HG03565 (cell line): ENCODE results near the gene MX1.

Source experiments
- ATAC-seq: cut with Tn5 transposase; IDR thresholded peaks from one replicate; pipeline ENCODE4 v1.9.1; 2021; ENCODE audit warnings: mild to moderate bottlenecking, moderate library complexity; ENCODE audit not compliant: unreplicated experiment

Gene MX1

DNA sequence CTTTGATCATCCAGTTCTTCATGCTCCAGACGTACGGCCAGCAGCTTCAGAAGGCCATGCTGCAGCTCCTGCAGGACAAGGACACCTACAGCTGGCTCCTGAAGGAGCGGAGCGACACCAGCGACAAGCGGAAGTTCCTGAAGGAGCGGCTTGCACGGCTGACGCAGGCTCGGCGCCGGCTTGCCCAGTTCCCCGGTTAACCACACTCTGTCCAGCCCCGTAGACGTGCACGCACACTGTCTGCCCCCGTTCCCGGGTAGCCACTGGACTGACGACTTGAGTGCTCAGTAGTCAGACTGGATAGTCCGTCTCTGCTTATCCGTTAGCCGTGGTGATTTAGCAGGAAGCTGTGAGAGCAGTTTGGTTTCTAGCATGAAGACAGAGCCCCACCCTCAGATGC lies 32.5 kb downstream of the MX1 start:
- ATAC-seq: no peak

- no peak for ATAC-seq
These were observed 34.0 kb downstream of the MX1 start for GRCh38 chr21:41459884-41460534.

DNA sequence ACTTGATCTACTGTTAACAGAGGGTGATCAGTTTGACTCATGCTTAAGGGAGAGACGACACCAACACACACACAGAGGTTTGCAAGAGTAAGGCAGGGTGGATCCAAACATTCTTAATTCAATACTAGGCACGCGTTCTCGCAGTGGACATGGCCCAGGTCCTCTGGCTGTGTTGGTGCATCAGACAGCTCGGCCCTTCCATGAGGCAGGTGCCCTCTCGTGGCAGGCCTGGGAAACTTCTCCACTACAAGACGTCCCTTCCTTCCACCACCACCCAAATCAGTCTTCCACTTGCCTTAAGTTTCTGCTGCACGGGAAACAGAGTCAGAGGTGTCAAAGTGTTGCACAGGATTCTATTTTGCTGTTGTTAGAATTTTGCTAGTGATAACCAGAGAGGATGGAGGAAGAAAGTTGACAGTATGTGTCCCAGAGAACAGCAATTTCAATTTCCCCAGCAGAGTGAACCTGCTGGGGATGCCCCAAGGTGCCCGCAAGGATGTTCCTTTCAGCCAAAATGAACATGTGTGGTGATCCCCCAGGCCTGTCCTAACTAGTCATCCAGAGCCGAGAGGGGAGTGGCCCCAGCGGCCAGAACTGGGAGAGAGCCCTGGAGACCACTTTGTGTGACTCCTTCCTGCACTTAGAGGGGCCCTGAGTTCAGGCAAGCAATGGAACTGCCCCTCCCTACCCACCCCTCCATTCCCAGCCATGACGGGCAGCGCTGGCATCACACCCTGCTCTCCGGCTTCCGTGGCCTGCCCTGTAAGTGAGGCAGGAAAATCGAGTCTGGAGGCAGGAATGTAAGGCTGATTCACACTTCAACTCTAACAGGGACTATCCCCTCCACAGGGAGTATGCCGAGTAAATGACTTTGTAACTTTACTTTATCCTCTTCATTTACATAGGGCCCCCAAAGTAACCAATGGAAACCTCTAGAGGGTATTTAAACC lies 34.8 kb downstream of the MX1 start:
- ATAC-seq: no peak

DNA sequence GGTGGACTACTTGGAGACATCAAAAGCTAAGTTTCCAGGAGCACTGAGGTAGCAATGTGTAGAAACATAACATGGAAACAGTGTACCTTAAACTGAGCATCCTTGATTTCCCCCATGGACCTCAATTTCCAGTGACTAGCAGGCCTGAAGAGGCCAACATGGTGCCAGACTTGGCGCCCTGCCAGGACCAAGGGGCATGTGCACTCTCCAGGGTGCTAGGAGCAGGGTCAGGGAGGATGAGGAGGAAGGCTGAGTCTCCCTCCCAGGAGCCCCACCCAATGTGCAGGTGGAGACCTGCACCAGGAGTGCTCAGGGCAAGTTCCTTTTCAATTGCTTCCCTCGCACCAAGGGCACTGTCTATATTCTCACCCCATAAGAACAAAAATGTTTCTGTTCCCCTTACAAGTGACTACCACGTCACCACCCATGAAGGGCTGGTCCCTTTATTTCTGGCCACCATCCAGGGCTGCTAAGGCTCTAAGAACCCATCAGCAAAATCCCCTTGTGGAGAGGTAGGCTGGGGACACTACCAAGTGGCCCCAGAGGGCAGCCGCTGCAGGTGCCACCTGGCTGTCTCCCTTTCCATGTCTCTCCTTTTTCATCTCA lies 39.2 kb downstream of the MX1 start:
- no peak for ATAC-seq

DNA sequence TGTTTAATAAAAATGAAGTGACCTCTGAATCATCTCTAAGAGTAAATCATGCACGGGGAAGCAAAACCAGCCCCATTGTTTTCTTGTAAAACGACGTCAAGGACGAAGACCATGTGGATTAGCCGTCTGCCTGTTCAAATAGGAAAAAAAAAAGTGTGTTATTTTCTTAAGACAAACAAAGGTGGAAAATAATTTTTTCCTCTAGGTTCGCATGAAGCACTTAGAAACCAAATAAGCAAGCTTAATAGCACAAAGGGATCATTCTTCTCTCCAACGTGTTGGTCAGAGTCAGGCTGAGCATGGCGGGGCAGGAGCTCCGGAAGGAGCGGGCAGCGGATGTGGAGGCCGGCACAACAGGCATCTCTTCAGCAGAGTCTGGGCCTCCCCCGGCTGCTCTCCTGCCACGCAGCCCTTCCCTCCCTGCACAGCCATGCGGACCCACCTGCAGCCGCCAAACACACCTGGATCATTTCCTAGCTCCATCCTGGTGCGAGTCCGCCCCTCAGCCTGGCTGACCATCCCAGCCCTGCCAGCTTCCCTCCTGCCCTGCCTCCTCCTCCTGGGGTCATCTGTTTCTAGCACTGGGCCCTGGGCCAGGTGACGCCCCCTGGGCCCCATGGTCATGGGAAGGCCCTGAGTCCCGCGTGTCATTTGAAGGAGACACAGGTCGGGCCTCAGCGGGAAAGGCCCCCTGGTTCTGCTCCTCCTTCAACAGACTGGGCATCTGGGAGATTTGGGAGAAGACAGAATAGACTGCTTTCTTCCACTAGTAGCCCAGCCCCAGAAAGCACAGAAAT lies 40.2 kb downstream of the MX1 start:
- ATAC-seq: no peak

- ATAC-seq: no peak
These were observed 44.0 kb downstream of the MX1 start for GRCh38 chr21:41470054-41470453.

DNA sequence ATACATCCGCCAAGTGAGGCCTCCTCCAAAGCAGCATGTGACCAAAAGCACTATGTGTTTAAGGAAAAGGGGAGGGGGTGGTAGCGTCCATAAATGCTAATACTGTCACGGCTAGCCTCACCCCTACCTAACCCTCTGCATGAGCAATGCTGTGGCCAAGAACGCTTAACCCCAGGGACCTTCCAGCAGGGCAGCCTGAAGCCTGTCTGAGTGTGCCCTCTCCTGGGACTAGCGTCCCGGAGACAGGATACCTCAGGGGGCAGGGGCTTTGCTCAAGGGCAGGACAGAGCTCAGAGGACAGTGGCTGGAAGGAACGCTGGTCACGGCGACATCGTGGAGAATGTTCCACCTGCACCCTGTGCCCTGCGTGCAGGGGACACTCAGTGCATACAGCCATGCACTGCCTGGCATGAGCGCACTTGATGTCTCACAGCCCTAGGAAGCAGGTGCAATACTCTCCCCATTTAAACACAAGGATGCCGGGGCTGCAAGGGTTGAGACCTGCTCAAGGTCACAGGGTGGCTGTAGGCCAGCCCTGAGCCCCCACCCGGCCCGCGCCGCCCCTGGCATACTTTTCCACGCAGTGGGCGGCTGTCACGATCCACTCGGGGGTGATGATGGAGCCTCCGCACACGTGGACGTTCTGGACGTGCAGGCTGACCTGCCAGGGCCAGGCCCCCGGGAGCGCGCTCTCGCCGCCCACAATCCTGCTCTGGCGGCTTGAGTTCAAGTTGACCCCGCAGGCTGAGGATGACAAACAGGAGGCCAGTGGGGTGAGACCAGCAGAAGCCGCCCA lies 46.9 kb downstream of the MX1 start:
- ATAC-seq: no peak

DNA sequence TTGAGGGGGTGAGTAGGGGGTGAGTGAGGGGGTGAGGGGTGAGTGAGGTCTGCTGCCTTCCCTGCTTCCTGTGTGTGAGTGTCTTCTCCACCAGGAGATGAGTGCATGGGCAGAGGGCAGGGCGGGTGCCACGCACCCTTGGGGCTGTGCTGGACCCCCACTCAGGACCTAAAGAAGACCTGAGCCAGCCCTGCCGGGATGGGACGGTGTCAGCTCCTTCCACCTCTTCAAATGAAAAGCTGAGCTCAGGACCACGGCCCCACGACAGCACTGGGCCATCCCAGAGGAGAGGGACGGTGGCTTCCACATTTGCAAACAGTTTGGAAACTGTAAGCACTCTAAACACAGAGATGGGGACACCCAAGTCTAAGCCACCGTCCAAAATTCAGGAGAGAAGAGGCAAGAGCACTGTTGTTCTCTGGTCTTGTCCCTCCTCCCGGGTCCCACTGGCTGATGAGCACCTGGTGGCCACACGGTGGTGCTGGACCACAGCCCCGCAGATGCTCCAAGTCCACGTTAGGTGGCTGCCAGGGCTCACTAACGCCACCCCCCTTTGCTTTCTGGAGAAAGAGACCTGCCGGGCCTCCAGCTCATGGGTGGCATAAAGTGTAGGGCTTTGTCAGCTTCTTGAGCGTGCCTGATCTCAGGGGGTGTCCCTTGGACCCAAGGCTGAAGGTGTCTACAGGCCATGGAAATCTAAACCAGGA lies 49.8 kb downstream of the MX1 start:
- no peak for ATAC-seq

DNA sequence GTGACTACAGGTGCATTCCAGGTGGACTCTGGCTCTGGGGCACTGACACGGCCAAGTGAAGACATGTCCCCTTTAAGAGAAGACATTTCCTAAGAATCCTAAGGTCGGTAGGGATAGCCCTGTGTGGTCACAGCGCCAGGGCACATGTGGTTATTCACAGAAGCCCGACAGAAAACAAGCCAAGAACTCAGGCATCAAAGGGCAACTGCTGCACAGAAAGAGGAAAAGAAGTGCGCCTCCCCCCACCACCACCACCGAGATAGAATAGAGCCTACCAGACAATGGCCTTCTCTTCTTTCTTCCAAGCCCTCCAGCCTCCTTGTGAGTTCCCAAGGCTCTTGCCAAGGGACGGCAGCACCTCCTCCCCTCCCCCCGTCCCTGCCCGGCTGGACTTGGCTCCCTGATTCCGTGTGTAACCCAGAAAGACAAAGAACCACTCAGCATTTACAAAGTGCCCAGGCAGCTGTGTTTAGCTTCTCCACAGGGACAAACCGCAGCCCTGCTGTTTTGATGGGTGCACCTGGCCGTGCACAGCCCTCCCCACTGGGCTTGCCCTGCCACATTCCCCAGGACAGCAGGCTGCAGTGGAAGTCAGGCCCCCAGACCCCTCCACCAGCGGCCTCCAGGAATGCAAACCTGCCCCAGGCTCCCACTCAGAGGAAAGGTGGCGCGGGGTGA lies 51.7 kb downstream of the MX1 start:
- ATAC-seq: no peak

GRCh38 chr21:41478319-41479177 lies 52.5 kb downstream of the MX1 start:
- ATAC-seq: no peak

- ATAC-seq: no peak
These were observed 53.6 kb downstream of the MX1 start for GRCh38 chr21:41479686-41480085.

DNA sequence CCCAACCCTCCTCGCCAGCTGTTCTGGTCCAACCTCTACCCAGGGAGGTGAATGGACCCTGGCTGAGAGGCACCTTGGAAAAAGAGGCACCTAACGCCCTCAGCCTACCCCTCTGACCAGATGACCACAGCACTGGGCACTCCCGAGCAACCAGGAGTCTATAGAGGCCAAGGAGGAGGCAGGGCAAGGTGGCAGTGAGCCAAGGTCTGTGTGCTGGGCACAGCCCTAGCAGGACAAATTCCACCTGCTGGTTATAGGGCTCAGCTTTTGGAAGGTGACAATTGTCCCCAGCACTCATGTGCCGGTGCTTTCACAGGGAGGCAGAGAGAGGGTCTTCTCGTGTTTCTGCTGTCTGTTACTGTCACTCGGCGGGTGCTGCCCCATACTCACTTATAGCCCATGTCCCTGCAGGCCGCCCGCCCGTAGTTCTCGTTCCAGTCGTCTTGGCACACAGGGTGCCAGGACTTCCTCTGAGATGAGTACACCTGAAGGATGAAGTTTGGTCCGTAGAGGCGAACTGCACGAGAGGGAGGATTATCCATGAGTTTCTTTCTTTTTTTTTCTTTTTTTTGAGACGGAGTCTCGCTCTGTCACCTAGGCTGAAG lies 54.1 kb downstream of the MX1 start:
- no peak for ATAC-seq

- ATAC-seq: no peak
These were observed 55.2 kb downstream of the MX1 start for GRCh38 chr21:41481191-41481590.

GRCh38 chr21:41482301-41482700 lies 56.3 kb downstream of the MX1 start:
- ATAC-seq: no peak

DNA sequence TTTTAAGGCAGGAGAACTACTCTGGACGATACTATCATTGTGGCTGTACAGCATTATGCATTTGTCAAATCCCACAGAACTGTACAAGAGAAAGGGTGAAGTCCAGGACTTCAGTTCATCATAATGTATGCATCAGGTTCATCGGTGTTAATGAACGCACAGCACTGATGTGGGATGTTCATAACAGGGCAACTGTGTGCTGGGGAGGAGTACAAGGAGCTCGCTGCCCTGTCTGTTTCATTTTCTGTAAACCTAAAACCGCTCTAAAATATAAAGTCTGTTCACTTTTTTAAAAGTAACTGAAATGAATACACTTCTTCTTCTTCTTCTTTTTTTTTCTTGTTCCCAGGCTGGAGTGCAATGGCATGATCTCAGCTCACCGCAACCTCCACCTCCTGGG lies 56.9 kb downstream of the MX1 start:
- no peak for ATAC-seq

- ATAC-seq: no peak
These were observed 57.4 kb downstream of the MX1 start for GRCh38 chr21:41483415-41483814.

DNA sequence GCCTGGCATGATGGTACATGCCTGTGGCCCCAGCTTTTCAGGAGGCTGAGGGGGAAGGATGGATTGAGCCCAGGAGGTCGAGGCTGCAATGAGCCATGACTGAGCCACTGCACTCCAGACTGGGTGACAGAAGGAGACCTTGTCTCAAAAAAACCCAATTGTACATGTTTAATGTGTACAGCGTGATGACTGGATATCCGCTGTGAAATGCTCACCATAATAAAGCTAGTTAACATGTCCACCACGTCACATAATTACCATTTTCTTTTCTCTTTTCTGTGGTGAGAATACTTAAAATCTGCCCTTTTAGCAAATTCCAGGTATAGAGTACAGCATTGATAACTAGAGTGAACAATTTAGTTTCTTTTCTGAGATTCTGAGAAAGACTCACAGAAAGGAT lies 57.9 kb downstream of the MX1 start:
- no peak for ATAC-seq

DNA sequence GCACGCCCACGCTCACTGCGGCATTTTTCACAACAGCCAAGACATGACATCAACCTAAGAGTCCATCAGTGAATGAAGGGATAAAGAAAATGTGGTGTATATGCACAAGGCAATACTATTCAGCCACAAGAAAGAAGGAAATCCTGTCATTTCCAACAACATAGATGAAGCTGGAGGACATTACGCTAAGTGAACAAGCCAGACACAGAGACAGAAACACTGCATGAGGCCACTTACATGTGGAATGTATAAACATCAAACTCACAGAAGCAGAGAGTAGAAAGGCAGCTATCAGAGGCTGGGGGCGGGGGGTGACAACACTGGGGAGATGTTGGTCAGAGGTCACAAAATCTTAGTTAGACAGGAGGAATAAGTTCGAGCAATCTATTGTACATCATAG lies 61.0 kb downstream of the MX1 start:
- ATAC-seq: no peak
